GM12892 (cell line): ENCODE results near the gene INPP5A.

Experiments used
- POLR2A ChIP-seq: IDR thresholded peaks from 2 replicates; pipeline ENCODE4 v1.6.1; 2011; ENCODE audit warnings: low read depth, low read length, control low read depth
- POLR2AphosphoS5 ChIP-seq: IDR thresholded peaks from 2 replicates; pipeline ENCODE4 v1.6.1; 2011; ENCODE audit warnings: low read depth, low read length, control low read depth
- TAF1 ChIP-seq: IDR thresholded peaks from 2 replicates; pipeline ENCODE4 v1.6.1; 2011; ENCODE audit warnings: low read depth, mild to moderate bottlenecking, control low read depth, low read length, borderline replicate concordance

DNA sequence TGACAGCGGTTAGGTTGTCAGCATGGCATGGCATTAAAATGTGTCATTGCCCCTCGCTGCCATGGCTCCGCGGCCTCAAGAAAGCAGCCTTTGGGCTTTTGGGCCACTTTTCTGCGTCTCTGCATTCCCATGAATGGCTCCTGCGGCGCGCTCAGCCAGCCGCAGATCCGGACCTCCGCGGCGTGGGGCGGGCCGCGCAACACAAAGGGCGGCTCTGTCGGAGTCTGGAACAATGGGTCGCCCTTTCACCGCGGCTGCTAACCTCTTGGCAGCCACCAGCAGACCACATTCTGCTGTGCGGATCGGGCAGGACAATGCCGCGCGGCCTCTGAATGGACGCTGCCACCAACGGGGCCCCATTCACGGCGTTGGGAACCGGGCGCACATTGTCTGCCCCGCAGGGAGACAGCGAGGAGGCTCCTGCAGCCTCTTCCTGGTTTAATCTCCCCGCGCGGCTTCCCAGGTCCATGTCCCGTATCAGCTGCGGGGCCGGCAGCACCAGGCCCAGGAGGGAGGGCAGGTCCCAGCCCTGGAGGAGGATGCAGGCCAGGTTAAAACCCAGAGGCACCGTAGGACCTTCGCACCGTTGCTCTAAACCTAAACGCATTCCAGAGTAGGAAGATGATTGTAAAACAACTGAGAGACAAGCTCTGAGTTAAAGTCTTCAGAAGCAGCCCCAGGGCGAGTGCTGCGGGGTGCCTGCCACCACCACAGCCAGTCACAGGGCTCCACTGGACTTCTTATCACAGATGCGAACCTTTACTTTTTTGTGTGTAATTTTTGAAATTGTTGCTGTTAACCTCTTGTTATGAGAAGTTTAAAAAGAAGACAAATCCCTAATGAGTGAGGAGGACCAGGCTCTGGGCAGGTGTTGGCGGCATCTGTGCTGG is 176.8 kb downstream of the INPP5A start:
- no peak for TF ChIP-seq POLR2A
- TF ChIP-seq POLR2AphosphoS5, result no peak
- no peak for TF ChIP-seq TAF1
